Neural progenitor cell (in vitro differentiated cells): ENCODE results near the gene FXR1.

Experiments used
- CTCF ChIP-seq: fragments of 200-600 bp; sonication (generic); IDR thresholded peaks from 2 replicates; pipeline ENCODE4 v1.5.1; 2017; ENCODE audit warnings: antibody characterized with exemption, mild to moderate bottlenecking
- EZH2phosphoT487 ChIP-seq: fragments of 200-600 bp; sonication (generic); IDR thresholded peaks from 2 replicates; pipeline ENCODE4 v1.6.1; 2017; ENCODE audit warnings: antibody characterized with exemption

- no peak for TF ChIP-seq CTCF
- no peak for TF ChIP-seq EZH2phosphoT487
Measured at GRCh38 chr3:180882115-180882514, 30.4 kb upstream of the FXR1 start.
